ENCODE data around the gene GKN1. TPM values are rescaled to one million over a fixed set of nuclear protein-coding genes. Genes with fewer than 3 reads are reported as not detected.

GKN1 gene
- total and polyA plus RNA-seq, 2 donors (not counting 3 experiments of a cell fraction or from before 2014, with no cell fraction given): not detected

DNA sequence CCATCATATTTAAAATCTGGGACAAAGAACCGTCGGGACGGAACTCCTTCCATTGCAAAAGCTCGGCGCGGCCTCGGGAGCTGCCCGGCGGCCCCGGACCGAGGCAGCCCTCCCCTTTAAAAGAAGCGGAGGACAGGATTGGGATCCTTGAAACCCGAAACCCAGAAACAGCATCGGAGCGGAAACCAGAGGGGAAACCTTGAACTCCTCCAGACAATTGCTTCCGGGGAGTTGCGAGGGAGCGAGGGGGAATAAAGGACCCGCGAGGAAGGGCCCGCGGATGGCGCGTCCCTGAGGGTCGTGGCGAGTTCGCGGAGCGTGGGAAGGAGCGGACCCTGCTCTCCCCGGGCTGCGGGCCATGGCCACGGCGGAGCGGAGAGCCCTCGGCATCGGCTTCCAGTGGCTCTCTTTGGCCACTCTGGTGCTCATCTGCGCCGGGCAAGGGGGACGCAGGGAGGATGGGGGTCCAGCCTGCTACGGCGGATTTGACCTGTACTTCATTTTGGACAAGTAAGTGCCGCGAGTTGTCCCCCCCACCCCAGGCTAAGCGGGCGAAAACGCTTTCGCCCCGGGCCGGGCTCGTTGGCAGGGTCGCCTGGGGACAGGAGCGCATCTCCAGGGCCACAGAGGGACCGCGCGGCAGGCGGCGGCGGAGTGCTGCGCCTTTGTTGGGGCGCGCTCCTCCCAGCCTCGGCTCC, 38.9 kb downstream of the GKN1 start, which contains the start of gene ANTXR1:
Gene ANTXR1 (plus strand): TSS at position 38 of the 698 bp plus-strand sequence. CDS start 321 bp downstream, at position 359.
- dilution Hi-C loops (cut with MboI; ENCODE audit: extremely low pct_ligation_motif_present, low sequenced_read_pairs): no loop called here
- BruUV-seq (replicated peaks): TSS peak; percentile 42
- FAIRE-seq: no peak

More for the DNA sequence above, 38.9 kb downstream of the GKN1 start, which contains the start of gene ANTXR1:
- Histone ChIP-seq H3K4me1 (ENCODE audit: control insufficient read depth, extremely low read depth, insufficient read depth, low read length) (peaks cover 13% of the 10 kb centered on the region), H3K4me2 (ENCODE audit: insufficient read depth, low read length) (peak within 1 kb of the TSS; percentile 95), H3K9me3 (replicated peaks; ENCODE audit: control insufficient read depth, insufficient read depth, low read length) (no peaks in the 10 kb centered on the region), H2AFZ (ENCODE audit: low read depth, low read length) (peak within 1 kb of the TSS; percentile 91), H3K27ac (ENCODE audit: insufficient read depth, low read depth, low read length) (peak within 1 kb of the TSS; percentile 5), H4K20me1 (replicated peaks; ENCODE audit: control insufficient read depth, extremely low read depth, insufficient read depth, low read length) (no peaks in the 10 kb centered on the region), H3K9me1 (replicated peaks; ENCODE audit: control insufficient read depth, extremely low read depth, insufficient read depth, low read length) (no peaks in the 10 kb centered on the region), H3K4me3 (replicated peaks in 1 of 3; ENCODE audit: insufficient read depth in 1 of 3, low read depth in 1 of 3, low read length in 3 of 3) (peak within 1 kb of the TSS; percentile 54 to 79 (median 63)), H3K79me2 (ENCODE audit: control insufficient read depth, insufficient read depth, low read length) (no peaks in the 10 kb centered on the region), H3K36me3 (ENCODE audit: control insufficient read depth in 2 of 2, extremely low read depth in 1 of 2, insufficient read depth in 2 of 2, low read length in 2 of 2) (no peaks in the 10 kb centered on the region), H3K9ac (replicated peaks; ENCODE audit: extremely low read depth, insufficient read depth, low read length) (peak within 1 kb of the TSS; percentile 50), H3K27me3 (ENCODE audit: control insufficient read depth in 2 of 2, insufficient read depth in 2 of 2, low read length in 2 of 2) (peaks cover 7 to 9% of the 10 kb centered on the region in 2 experiments)
- no peak for TF ChIP-seq JUN (IDR thresholded peaks at IDR 0.05; ENCODE audit: borderline replicate concordance, insufficient read depth, insufficient read length, low read depth)
- no peak for TF ChIP-seq POLR2A (IDR thresholded peaks at IDR 0.05; ENCODE audit: low read depth, low read length)
- TF ChIP-seq EZH2 (IDR thresholded peaks at IDR 0.05; ENCODE audit: borderline replicate concordance, low read depth, low read length, severe bottlenecking): no peak
- no peak for TF ChIP-seq GATA2 (IDR thresholded peaks at IDR 0.05; ENCODE audit: insufficient read depth, insufficient read length, low read depth, low read length)
- TF ChIP-seq POLR2AphosphoS5 (IDR thresholded peaks at IDR 0.05; ENCODE audit: insufficient read depth, low read depth, low read length): no peak
- TF ChIP-seq MYC (IDR thresholded peaks at IDR 0.05; ENCODE audit: low read depth, low read length): no peak
- TF ChIP-seq, protein P1, sequence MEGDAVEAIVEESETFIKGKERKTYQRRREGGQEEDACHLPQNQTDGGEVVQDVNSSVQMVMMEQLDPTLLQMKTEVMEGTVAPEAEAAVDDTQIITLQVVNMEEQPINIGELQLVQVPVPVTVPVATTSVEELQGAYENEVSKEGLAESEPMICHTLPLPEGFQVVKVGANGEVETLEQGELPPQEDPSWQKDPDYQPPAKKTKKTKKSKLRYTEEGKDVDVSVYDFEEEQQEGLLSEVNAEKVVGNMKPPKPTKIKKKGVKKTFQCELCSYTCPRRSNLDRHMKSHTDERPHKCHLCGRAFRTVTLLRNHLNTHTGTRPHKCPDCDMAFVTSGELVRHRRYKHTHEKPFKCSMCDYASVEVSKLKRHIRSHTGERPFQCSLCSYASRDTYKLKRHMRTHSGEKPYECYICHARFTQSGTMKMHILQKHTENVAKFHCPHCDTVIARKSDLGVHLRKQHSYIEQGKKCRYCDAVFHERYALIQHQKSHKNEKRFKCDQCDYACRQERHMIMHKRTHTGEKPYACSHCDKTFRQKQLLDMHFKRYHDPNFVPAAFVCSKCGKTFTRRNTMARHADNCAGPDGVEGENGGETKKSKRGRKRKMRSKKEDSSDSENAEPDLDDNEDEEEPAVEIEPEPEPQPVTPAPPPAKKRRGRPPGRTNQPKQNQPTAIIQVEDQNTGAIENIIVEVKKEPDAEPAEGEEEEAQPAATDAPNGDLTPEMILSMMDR (IDR thresholded peaks at IDR 0.05; ENCODE audit: extremely low read depth in 1 of 2, insufficient read depth in 1 of 2, low read depth in 1 of 2, low read length in 2 of 2): no peak
- TF ChIP-seq, protein P2, sequence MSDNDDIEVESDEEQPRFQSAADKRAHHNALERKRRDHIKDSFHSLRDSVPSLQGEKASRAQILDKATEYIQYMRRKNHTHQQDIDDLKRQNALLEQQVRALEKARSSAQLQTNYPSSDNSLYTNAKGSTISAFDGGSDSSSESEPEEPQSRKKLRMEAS (IDR thresholded peaks at IDR 0.05; ENCODE audit: insufficient read depth, insufficient read length): no peak
- CTCF ChIA-PET: interaction anchor here (0.6 to 3.2 kb wide), 9 partner anchors 9 to 733 kb away, joined by 3 to 25 read pairs (median 4); no protein-coding TSS in a partner anchor
- POLR2A ChIA-PET: no interaction called here
- intact Hi-C loops (cut with micrococcal nuclease): loop anchor here (1.0 to 5.0 kb wide), 3 partner anchors 70 to 294 kb away; no protein-coding TSS in a partner anchor
- DNase-seq (ENCODE audit: low read depth, low spot score): peak; percentile 13

Data from endothelial cell of umbilical vein (primary cell).